ENCODE measurements around the gene CDH26. TPM values are rescaled to one million over a fixed set of nuclear protein-coding genes. Genes with fewer than 3 reads are reported as not detected.

Gene CDH26
- total and polyA plus RNA-seq, 2 experiments from 2014 or later: 0.38 to 1.6 TPM

DNA sequence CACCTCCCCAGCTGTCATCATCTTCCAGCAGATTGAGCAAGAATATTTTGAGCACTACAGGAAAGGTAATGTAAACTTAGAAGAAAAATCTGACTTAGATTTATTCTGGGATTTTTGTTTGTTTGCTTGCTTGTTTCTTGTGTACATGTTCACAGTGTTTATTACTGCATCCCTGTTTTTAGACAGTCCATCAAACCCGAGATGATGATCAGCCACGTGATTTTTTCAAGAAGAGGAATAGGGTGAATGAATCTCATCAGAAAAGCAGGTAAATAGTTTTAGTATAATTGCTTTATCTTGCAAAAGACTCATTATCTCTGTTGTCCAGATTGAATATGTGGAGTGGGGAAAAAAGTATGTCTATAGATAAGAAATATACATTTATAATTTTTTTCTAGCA lies 16.0 kb upstream of the CDH26 start:
- H3K4me3 ChIP-seq: no peak overlapping the region
- peaks cover 19% of the 10 kb centered on the region for H3K36me3 ChIP-seq
- no peaks in the 10 kb centered on the region for H3K9me3 ChIP-seq (ENCODE audit: low read depth)
- DNase-seq (ENCODE audit: low read depth in 1 of 2, low spot score in 1 of 2): no peak
- H3K27me3 ChIP-seq: no peaks in the 10 kb centered on the region
- H3K4me1 ChIP-seq (ENCODE audit: low read depth): peaks cover 44% of the 10 kb centered on the region
- peak overlapping the region; percentile 97 for H3K27ac ChIP-seq
- no peak for TF ChIP-seq CTCF (IDR thresholded peaks at IDR 0.05; ENCODE audit: low read depth, low read length)

- TF ChIP-seq CTCF (IDR thresholded peaks at IDR 0.05; ENCODE audit: low read depth, low read length): no peak
- no peak for DNase-seq (ENCODE audit: low read depth in 1 of 2, low spot score in 1 of 2)
- peaks cover 25% of the 10 kb centered on the region for H3K4me1 ChIP-seq (ENCODE audit: low read depth)
- H3K9me3 ChIP-seq (ENCODE audit: low read depth): no peaks in the 10 kb centered on the region
- no peaks in the 10 kb centered on the region for H3K27me3 ChIP-seq
- peak overlapping the region; percentile 66 for H3K27ac ChIP-seq
- no peak overlapping the region for H3K4me3 ChIP-seq
- H3K36me3 ChIP-seq: peaks cover 19% of the 10 kb centered on the region
Observed at GRCh38 chr20:59944726-59945125, 13.5 kb upstream of the CDH26 start.

GRCh38 chr20:59945175-59945574 lies 13.0 kb upstream of the CDH26 start:
- Histone ChIP-seq H3K4me1 (ENCODE audit: low read depth) (peaks cover 25% of the 10 kb centered on the region), H3K36me3 (peaks cover 19% of the 10 kb centered on the region), H3K27me3 (no peaks in the 10 kb centered on the region), H3K4me3 (no peak overlapping the region), H3K27ac (peak overlapping the region; percentile 66), H3K9me3 (ENCODE audit: low read depth) (no peaks in the 10 kb centered on the region)
- no peak for DNase-seq (ENCODE audit: low read depth in 1 of 2, low spot score in 1 of 2)
- no peak for TF ChIP-seq CTCF (IDR thresholded peaks at IDR 0.05; ENCODE audit: low read depth, low read length)

- Histone ChIP-seq H3K4me3 (no peak overlapping the region), H3K9me3 (ENCODE audit: low read depth) (no peaks in the 10 kb centered on the region), H3K4me1 (ENCODE audit: low read depth) (peaks cover 25% of the 10 kb centered on the region), H3K27ac (peak overlapping the region; percentile 66), H3K36me3 (peaks cover 19% of the 10 kb centered on the region), H3K27me3 (no peaks in the 10 kb centered on the region)
- no peak for TF ChIP-seq CTCF (IDR thresholded peaks at IDR 0.05; ENCODE audit: low read depth, low read length)
- no peak for DNase-seq (ENCODE audit: low read depth in 1 of 2, low spot score in 1 of 2)
Observed at GRCh38 chr20:59945731-59946130, 12.5 kb upstream of the CDH26 start.

DNA sequence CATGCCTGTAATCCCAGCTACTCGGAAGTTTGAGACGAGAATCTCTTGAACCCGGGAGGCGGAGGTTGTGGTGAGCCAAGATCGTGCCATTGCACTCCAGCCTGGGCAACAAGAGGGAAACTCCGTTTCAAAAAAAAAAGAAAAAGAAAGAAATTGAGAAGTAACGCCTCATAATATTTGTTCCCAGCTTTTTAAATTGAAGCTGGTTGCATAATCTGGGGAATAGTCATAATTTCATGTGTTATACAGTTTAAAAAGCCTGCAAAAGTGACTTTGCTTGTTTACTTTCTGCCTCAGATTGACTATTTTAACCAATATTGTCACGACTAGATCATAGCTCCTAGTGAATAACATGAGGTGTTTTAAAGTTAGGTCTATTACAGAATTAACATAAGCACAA lies 10.8 kb upstream of the CDH26 start:
- H3K9me3 ChIP-seq (ENCODE audit: low read depth): no peaks in the 10 kb centered on the region
- no peak overlapping the region for H3K4me3 ChIP-seq
- no peaks in the 10 kb centered on the region for H3K27me3 ChIP-seq
- H3K4me1 ChIP-seq (ENCODE audit: low read depth): peaks cover 15% of the 10 kb centered on the region
- H3K27ac ChIP-seq: no peak overlapping the region
- no peak for DNase-seq (ENCODE audit: low read depth in 1 of 2, low spot score in 1 of 2)
- peaks cover 19% of the 10 kb centered on the region for H3K36me3 ChIP-seq
- TF ChIP-seq CTCF (IDR thresholded peaks at IDR 0.05; ENCODE audit: low read depth, low read length): no peak

GRCh38 chr20:59948212-59948611 lies 10.0 kb upstream of the CDH26 start:
- no peak overlapping the region for H3K27ac ChIP-seq
- DNase-seq (ENCODE audit: low read depth in 1 of 2, low spot score in 1 of 2): no peak
- no peaks in the 10 kb centered on the region for H3K9me3 ChIP-seq (ENCODE audit: low read depth)
- peaks cover 15% of the 10 kb centered on the region for H3K4me1 ChIP-seq (ENCODE audit: low read depth)
- peaks cover 15% of the 10 kb centered on the region for H3K36me3 ChIP-seq
- H3K27me3 ChIP-seq: no peaks in the 10 kb centered on the region
- H3K4me3 ChIP-seq: no peak overlapping the region
- TF ChIP-seq CTCF (IDR thresholded peaks at IDR 0.05; ENCODE audit: low read depth, low read length): no peak
